HCEC 1CT (cell line): Measurements from ENCODE around the gene ZNF629.
"Not testable (repeated sequence)": the region's sequence is repeated elsewhere in the genome, so short reads cannot be mapped to it uniquely, and the experiment has no call there.

ENCODE experiments used
- DNase-seq: peaks from one replicate; pipeline ENCODE4 v3.0.0-alpha.2; 2017

Gene ZNF629

GRCh38 chr16:30786936-30787612, at the start of gene ZNF629:
ZNF629 (minus strand) TSS chr16:30787205; CDS start chr16:30784482, 2,723 bp downstream.
- peak; percentile 67 for DNase-seq

DNA sequence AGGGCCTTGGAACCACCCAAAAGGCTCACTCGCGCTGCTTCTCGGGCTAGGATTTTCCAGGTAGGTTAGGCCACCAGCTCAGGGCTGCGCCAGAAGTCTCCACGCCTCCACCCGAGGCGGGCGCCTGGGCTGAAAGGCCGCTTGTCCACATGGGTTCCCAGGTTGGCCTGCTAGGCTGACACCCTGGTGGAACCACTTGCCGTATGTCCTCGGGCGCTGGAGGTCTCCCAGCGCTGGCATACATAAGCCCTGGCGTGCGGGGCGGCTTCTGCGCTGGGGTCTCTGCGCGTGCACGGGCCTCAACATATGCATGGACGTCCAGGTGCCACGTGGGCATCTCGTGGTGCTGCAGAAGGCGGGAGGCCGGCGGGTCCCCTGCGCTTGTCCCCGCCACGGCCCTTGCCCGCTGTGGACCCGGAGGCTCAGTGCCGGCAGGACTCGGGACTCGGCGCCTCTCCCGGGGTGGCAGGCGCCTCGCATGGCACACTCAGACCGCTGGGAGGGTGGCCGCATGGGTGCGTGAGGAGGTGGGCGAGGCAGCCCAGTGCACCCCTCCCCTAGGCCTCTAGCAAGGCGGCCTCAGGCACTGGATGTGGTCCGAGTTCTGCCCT, 47.2 kb upstream of the ZNF629 start:
- DNase-seq = no peak

- no peak for DNase-seq
Observed at GRCh38 chr16:30830072-30830417, 43.0 kb upstream of the ZNF629 start.

GRCh38 chr16:30829130-30830071, 42.4 kb upstream of the ZNF629 start:
- no peak for DNase-seq

DNA sequence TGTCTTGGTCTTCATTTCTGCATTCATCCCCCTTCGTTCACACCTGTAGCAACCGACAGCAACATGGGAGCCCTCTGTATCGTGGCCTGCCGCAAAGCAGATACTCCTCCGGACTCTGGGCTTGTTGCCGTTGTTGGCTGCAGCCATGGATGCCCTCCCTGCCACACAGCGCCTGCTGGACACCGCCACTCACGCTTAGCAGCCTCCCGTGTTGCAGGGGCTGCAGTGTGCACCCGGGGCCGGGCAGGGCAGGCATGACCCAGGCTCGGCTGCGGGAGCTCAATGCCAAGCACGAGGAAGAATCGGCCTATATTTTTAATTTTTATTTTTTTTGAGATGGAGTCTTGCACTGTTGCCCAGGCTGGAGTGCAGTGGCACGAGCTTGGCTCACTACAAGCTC, 34.9 kb upstream of the ZNF629 start:
- no peak for DNase-seq

GRCh38 chr16:30821441-30821840, 34.4 kb upstream of the ZNF629 start:
- not testable (repeated sequence) for DNase-seq

DNA sequence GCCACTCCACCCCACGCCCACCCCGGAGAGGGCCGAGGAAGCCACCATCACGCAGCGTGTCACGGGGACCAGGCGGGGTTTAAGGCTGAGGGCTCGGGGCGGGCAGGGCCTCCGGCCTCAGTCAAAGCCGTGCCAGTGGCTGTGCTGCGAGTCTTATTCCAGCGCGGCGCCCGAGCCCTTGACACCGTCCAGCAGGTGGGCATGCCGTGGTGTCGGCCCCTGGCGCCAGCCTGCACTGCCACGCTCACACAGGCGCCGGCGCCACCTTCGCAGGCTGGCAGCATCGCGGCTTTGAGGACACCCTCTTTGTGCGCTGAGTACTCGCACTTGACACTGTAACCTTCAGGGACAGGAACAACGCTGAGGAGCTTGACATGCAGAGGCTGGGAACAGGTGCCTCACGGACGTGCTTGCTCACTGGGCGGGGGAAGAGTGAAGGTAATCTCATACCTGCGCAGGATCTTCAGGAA, 34.0 kb upstream of the ZNF629 start:
- no peak for DNase-seq

DNA sequence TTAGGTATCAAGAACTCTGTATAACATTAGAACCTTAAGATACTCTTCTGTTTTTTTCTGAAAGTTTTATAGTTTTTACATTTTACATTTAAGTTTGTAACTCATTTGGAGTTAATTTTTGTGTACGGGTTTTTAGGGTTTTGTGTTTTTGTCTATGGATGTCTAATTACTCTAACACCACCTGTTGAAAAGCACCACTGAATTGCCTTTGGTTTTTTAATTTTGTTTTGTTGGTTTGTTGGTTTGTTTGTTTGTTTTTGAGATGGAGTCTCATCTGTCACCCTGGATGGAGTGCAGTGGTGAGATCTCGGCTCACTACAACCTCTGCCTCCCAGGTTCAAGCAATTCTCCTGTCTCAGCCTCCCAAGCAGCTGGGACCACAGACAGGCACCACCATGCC, 29.8 kb upstream of the ZNF629 start:
- DNase-seq = no peak

DNA sequence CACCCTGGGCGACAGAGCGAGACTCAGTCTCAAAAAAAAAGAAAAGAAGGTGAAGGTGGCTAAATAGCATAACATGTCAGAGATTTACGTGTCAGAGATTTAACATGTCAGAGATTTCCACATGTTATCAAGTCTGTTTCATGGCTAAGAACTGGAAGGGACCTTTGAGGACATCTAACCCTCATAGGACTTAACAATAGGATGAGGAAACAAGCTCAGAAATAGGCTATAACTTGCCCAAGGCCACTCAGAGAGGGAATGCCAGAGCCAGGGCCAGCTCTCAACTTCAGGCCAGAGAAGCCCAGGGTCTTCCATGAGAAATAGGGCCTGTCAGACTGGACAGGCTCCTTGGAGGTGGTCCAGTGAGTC, 26.8 kb upstream of the ZNF629 start:
- DNase-seq = no peak

DNA sequence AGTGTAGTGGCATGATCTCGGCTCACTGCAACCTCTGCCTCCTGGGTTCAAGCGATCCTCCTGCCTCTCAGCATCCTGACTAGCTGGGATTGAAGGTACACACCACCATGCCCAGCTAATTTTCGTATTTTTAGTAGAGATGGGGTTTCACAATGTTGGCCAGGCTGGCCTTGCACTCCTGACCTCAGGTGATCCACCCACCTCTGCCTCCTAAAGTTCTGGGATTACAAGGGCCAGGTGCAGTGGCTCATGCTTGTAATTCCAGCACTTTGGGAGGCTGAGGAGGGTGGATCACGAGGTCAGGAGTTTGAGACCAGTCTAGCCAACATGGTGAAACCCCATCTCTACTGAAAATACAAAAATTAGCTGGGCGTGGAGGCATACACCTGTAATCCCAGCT, 22.7 kb upstream of the ZNF629 start:
- DNase-seq = not testable (repeated sequence)

GRCh38 chr16:30808890-30809426, 22.0 kb upstream of the ZNF629 start:
- not testable (repeated sequence) for DNase-seq

DNA sequence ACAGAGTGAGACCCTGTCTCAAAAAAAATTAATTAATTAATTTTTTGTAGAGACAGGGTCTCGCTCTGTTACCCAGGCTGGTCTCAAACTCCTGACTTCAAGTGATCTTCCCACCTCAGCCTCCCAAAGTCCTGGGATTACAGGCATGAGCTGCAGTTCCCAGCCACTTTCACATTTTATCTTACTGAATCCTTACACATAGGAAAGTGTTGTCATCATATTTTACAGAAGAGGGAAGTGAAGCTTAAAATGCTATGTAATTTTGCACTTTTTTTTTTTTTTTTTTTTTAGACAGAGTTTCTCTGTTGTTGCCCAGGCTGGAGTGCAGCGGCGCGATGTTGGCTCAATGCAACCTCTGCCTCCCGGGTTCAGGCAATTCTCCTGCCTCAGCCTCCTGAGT, 21.1 kb upstream of the ZNF629 start:
- DNase-seq = no peak

GRCh38 chr16:30805370-30806169, 18.6 kb upstream of the ZNF629 start:
- DNase-seq = peak; percentile 76

DNA sequence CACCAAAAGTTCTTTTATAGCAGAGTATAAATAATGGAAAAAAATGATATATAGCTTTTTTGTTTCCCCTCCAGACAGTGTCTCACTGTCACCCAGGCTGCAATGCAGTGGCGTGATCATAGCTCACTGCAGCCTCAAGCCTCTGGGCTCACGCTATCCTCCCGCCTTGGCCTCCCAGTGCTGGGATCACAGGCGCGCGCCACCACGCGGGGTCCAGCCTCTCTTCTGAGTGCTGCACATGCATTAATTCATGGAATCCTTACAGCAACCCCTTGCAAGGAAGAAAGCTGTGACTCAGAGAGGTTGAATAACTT, 18.0 kb upstream of the ZNF629 start:
- DNase-seq = no peak

DNA sequence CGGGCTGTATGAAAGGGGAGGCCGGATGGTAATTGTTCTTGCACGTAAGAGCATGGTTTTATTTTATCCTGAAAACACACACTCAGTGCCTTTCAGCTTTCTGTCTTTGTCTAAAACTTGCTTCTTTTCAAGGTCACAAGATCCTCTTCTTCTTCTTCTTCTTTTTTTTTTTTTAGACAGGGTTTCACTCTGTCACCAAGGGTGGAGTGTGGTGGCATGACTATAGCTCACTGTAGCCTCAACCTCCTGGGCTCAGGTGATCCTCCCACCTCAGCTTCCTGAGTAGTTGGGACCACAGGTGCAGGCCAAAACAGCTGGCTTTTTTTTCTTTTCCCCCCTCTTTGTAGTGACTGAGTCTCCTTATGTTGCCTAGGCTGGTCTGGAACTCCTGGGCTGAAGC, 15.9 kb upstream of the ZNF629 start:
- DNase-seq = no peak

- DNase-seq = no peak
Observed at GRCh38 chr16:30797670-30798309, 10.8 kb upstream of the ZNF629 start.

GRCh38 chr16:30794634-30795033, 7.6 kb upstream of the ZNF629 start:
- DNase-seq = no peak

GRCh38 chr16:30793508-30794069, 6.6 kb upstream of the ZNF629 start:
- DNase-seq = no peak

- peak; percentile 25 for DNase-seq
Observed at GRCh38 chr16:30787613-30788378, 791 bp upstream of the ZNF629 start.

DNA sequence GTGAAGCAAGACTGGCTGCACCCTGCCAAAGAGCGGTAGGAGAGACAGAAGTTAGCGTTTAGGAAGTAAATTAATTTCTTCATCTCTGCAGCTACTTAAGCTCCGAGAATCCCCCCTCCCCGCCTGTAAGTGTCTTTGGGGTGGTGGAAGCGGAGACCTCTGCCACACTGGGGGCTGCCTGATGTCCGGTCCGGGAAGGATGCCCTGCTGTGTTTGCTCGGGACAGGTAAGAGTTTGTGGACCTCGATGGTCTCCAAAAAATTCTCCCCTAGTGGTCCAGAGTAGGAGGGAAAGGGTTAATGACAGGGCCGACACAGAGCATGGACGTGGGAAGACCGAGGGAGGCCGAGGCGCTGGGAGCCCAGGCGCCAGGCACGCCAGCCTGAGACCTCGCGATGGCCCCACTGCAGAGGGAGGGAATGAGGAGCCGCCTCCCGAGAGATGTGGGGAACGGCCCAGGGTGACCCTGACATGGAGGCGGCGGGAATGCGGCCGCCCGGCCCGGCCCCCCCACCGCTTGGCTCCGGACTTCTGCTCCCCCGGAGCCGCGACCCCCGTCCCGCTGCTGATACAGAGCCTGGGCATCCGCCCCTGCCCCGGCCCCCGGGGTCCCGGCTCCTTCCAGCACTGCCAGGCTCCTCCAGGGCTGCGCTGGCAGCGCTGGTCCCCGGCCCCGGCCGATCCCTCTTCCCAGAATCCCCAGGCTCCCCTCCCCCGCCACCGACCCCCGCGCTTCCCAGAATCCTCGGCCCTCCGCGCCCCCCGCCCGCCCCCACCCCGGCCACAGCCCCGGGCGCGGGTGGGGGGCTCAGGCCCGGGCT, 680 bp downstream of the ZNF629 start:
- DNase-seq = peak; percentile 69
